Activated CD8-positive, alpha-beta memory T cell treated with anti-CD3 and anti-CD28 coated beads for 4 hours (primary cell): ENCODE measurements around the gene THOC5.

Experiments used
- DNase-seq, 2 donors: peaks; one replicate each; pipeline ENCODE4 v3.0.0-alpha.2; 2020; ENCODE audit warnings: low read depth in 2 of 2

Gene THOC5

GRCh38 chr22:29476116-29476515 lies 77.4 kb downstream of the THOC5 start:
- no peak for DNase-seq

- DNase-seq: no peak
Observed at GRCh38 chr22:29475550-29475949, 78.0 kb downstream of the THOC5 start.

- no peak for DNase-seq
Observed at GRCh38 chr22:29473001-29473400, 80.6 kb downstream of the THOC5 start.

GRCh38 chr22:29470159-29470855 lies 83.2 kb downstream of the THOC5 start:
- peak in 1 of 2 donors; percentile 24 for DNase-seq

GRCh38 chr22:29469755-29470154 lies 83.8 kb downstream of the THOC5 start:
- DNase-seq: no peak

- DNase-seq: no peak
Observed at GRCh38 chr22:29464581-29464980, 89.0 kb downstream of the THOC5 start.

GRCh38 chr22:29463629-29464028 lies 89.9 kb downstream of the THOC5 start:
- DNase-seq: no peak

- DNase-seq: no peak
Observed at GRCh38 chr22:29461263-29461662, 92.3 kb downstream of the THOC5 start.

- DNase-seq: no peak
Observed at GRCh38 chr22:29459773-29460172, 93.8 kb downstream of the THOC5 start.

GRCh38 chr22:29458551-29458950 lies 95.0 kb downstream of the THOC5 start:
- no peak for DNase-seq

- DNase-seq: no peak
Observed at GRCh38 chr22:29457730-29458129, 95.8 kb downstream of the THOC5 start.

- no peak for DNase-seq
Observed at GRCh38 chr22:29456211-29456671, 97.3 kb downstream of the THOC5 start.
